ENCODE data around the gene SORBS1. TPM values are rescaled to one million over a fixed set of nuclear protein-coding genes. Genes with fewer than 3 reads are reported as not detected.

SORBS1 gene
- total and polyA plus RNA-seq, 9 of the 15 experiments (the other 6 are each of a cell fraction or from before 2014, with no cell fraction given): 2.0 to 13.3 (median 6.5) TPM

DNA sequence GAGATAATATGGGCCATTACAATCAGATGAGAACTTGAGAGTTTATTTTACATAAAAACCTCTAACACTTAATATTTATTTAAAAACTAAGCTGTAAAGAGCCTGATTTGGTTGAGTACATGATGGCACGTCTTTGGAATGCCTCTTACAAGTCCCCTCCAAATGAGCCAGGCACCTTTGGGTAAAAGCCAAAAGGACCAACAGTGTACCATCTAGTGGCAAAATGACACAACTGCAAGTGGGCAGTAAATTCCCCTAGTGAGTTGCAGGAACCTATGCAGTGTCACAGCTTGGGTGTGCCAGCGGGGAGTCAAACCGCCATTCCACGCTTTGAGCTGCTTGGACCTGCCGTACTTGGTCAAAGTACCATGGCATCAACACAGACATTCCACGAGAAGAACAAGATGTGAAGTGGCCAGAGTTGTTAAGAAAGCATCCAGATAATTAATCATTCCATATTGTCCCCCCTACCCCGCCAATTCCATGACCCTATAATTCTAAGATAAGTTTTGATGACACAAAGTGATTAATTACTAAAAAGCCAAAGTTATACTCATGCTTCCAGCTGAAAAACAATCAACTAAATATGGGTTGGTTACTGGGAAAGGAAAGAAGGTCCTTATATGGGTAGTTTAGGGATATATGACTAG is 115.2 kb downstream of the SORBS1 start (continued):
- TF ChIP-seq, protein P1, sequence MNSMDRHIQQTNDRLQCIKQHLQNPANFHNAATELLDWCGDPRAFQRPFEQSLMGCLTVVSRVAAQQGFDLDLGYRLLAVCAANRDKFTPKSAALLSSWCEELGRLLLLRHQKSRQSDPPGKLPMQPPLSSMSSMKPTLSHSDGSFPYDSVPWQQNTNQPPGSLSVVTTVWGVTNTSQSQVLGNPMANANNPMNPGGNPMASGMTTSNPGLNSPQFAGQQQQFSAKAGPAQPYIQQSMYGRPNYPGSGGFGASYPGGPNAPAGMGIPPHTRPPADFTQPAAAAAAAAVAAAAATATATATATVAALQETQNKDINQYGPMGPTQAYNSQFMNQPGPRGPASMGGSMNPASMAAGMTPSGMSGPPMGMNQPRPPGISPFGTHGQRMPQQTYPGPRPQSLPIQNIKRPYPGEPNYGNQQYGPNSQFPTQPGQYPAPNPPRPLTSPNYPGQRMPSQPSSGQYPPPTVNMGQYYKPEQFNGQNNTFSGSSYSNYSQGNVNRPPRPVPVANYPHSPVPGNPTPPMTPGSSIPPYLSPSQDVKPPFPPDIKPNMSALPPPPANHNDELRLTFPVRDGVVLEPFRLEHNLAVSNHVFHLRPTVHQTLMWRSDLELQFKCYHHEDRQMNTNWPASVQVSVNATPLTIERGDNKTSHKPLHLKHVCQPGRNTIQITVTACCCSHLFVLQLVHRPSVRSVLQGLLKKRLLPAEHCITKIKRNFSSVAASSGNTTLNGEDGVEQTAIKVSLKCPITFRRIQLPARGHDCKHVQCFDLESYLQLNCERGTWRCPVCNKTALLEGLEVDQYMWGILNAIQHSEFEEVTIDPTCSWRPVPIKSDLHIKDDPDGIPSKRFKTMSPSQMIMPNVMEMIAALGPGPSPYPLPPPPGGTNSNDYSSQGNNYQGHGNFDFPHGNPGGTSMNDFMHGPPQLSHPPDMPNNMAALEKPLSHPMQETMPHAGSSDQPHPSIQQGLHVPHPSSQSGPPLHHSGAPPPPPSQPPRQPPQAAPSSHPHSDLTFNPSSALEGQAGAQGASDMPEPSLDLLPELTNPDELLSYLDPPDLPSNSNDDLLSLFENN (IDR thresholded peaks at IDR 0.05; ENCODE audit: low read depth in 2 of 2, low read length in 2 of 2): no peak
- TF ChIP-seq RB1 (IDR thresholded peaks at IDR 0.05; ENCODE audit: low read depth) (no peak), RBM25 (IDR thresholded peaks at IDR 0.05; ENCODE audit: low read depth, low read length, severe bottlenecking) (no peak), CBX1 (IDR thresholded peaks at IDR 0.05; ENCODE audit: low read depth) (no peak), CEBPG (CRISPR knock-in tag; IDR thresholded peaks at IDR 0.05) (no peak), CEBPG (tag; conservative IDR thresholded peaks at IDR 0.05 in 1 of 2, IDR thresholded peaks at IDR 0.05 in 1 of 2) (no peak), POLR3A (IDR thresholded peaks at IDR 0.05; ENCODE audit: borderline replicate concordance, extremely low read depth, insufficient read depth, insufficient read length) (no peak), ELF4 (CRISPR knock-in tag; IDR thresholded peaks at IDR 0.05) (no peak), L3MBTL2 (IDR thresholded peaks at IDR 0.05) (no peak), SIN3A (IDR thresholded peaks at IDR 0.05; ENCODE audit: borderline replicate concordance in 2 of 2, control insufficient read depth in 1 of 2, low read depth in 2 of 2, low read length in 2 of 2) (no peak), SMC3 (conservative IDR thresholded peaks at IDR 0.05; ENCODE audit: insufficient read depth, low read depth, low read length) (peak; percentile 37), NR2C1 (IDR thresholded peaks at IDR 0.05) (no peak), NR2C1 (tag; IDR thresholded peaks at IDR 0.05) (no peak), HDAC8 (tag; IDR thresholded peaks at IDR 0.05) (no peak), EGR1 (conservative IDR thresholded peaks at IDR 0.05) (no peak)
- TF ChIP-seq, protein P2, sequence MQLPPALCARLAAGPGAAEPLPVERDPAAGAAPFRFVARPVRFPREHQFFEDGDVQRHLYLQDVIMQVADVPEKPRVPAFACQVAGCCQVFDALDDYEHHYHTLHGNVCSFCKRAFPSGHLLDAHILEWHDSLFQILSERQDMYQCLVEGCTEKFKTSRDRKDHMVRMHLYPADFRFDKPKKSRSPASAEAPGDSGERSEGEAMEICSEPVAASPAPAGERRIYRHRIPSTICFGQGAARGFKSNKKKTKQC (CRISPR knock-in tag; IDR thresholded peaks at IDR 0.05): no peak
- TF ChIP-seq, protein P3, sequence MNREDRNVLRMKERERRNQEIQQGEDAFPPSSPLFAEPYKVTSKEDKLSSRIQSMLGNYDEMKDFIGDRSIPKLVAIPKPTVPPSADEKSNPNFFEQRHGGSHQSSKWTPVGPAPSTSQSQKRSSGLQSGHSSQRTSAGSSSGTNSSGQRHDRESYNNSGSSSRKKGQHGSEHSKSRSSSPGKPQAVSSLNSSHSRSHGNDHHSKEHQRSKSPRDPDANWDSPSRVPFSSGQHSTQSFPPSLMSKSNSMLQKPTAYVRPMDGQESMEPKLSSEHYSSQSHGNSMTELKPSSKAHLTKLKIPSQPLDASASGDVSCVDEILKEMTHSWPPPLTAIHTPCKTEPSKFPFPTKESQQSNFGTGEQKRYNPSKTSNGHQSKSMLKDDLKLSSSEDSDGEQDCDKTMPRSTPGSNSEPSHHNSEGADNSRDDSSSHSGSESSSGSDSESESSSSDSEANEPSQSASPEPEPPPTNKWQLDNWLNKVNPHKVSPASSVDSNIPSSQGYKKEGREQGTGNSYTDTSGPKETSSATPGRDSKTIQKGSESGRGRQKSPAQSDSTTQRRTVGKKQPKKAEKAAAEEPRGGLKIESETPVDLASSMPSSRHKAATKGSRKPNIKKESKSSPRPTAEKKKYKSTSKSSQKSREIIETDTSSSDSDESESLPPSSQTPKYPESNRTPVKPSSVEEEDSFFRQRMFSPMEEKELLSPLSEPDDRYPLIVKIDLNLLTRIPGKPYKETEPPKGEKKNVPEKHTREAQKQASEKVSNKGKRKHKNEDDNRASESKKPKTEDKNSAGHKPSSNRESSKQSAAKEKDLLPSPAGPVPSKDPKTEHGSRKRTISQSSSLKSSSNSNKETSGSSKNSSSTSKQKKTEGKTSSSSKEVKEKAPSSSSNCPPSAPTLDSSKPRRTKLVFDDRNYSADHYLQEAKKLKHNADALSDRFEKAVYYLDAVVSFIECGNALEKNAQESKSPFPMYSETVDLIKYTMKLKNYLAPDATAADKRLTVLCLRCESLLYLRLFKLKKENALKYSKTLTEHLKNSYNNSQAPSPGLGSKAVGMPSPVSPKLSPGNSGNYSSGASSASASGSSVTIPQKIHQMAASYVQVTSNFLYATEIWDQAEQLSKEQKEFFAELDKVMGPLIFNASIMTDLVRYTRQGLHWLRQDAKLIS (CRISPR knock-in tag; IDR thresholded peaks at IDR 0.05): no peak
- TF ChIP-seq, protein P4, sequence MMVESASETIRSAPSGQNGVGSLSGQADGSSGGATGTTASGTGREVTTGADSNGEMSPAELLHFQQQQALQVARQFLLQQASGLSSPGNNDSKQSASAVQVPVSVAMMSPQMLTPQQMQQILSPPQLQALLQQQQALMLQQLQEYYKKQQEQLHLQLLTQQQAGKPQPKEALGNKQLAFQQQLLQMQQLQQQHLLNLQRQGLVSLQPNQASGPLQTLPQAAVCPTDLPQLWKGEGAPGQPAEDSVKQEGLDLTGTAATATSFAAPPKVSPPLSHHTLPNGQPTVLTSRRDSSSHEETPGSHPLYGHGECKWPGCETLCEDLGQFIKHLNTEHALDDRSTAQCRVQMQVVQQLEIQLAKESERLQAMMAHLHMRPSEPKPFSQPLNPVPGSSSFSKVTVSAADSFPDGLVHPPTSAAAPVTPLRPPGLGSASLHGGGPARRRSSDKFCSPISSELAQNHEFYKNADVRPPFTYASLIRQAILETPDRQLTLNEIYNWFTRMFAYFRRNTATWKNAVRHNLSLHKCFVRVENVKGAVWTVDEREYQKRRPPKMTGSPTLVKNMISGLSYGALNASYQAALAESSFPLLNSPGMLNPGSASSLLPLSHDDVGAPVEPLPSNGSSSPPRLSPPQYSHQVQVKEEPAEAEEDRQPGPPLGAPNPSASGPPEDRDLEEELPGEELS (CRISPR knock-in tag; IDR thresholded peaks at IDR 0.05; ENCODE audit: borderline replicate concordance): no peak
